ENCODE data around the gene SPEF1.

The SPEF1 gene

GRCh38 chr20:3786665-3787323 lies 5.5 kb upstream of the SPEF1 start, which contains the start of gene CENPB:
Gene CENPB, minus strand, starts transcription at chr20:3786740. Its CDS starts 257 bp downstream, at chr20:3786483.
- DNase-seq, result peak; percentile 86

- peak; percentile 50 for DNase-seq
Measured at GRCh38 chr20:3786126-3786484, 4.9 kb upstream of the SPEF1 start.

- no peak for DNase-seq
Measured at GRCh38 chr20:3785240-3786125, 4.2 kb upstream of the SPEF1 start.

GRCh38 chr20:3784863-3785239 lies 3.6 kb upstream of the SPEF1 start:
- no peak for DNase-seq

- no peak for DNase-seq
Measured at GRCh38 chr20:3784216-3784853, 3.1 kb upstream of the SPEF1 start.

- no peak for DNase-seq
Measured at GRCh38 chr20:3783511-3784195, 2.4 kb upstream of the SPEF1 start.

GRCh38 chr20:3783068-3783489 lies 1.8 kb upstream of the SPEF1 start:
- no peak for DNase-seq

GRCh38 chr20:3782597-3782996 lies 1.3 kb upstream of the SPEF1 start:
- no peak for DNase-seq

- no peak for DNase-seq
Measured at GRCh38 chr20:3778976-3779375, 2.3 kb downstream of the SPEF1 start.

- peak; percentile 40 for DNase-seq
Measured at GRCh38 chr20:3777716-3778629, 3.3 kb downstream of the SPEF1 start.

GRCh38 chr20:3777381-3777715 lies 3.9 kb downstream of the SPEF1 start:
- no peak for DNase-seq

- no peak for DNase-seq
Measured at GRCh38 chr20:3775457-3776108, 5.7 kb downstream of the SPEF1 start.

GRCh38 chr20:3771552-3772058 lies 9.6 kb downstream of the SPEF1 start:
- no peak for DNase-seq

GRCh38 chr20:3768342-3769130 lies 12.7 kb downstream of the SPEF1 start:
- DNase-seq, result peak; percentile 88

GRCh38 chr20:3767427-3768341 lies 13.6 kb downstream of the SPEF1 start, which contains the start of gene ADISSP:
Gene ADISSP, minus strand, starts transcription at chr20:3767753. Its CDS starts 7,653 bp downstream, at chr20:3760100.
- DNase-seq, result peak; percentile 99

GRCh38 chr20:3767110-3767426 lies 14.2 kb downstream of the SPEF1 start:
- no peak for DNase-seq

- no peak for DNase-seq
Measured at GRCh38 chr20:3766422-3767109, 14.7 kb downstream of the SPEF1 start.

GRCh38 chr20:3765171-3765882 lies 15.9 kb downstream of the SPEF1 start:
- DNase-seq, result no peak
